ENCODE results near the gene MAPK8IP3. TPM values are rescaled to one million over a fixed set of nuclear protein-coding genes. Genes with fewer than 3 reads are reported as not detected.

MAPK8IP3 gene
- total RNA-seq, 1 donor from 2014 or later, result 60.2 TPM

DNA sequence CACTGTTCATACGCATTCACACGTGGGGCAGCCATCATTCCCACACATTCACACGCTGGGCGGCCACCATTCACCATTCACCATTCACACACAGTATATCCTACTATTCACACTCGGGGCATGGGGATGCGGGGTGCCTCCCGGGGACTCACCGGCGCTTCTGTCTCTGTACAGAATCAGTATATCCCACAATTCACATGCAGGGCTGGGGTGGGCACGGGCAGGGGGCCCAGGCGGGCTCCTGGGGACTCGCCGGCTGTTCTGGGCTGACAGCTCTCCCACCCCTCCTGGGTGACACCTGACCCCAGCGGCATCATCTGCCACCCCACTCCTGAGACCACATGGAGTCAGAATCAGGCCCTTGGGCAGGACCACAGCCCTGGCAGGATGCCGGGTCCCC lies 55.8 kb downstream of the MAPK8IP3 start:
- DNase-seq (ENCODE audit: low spot score), result no peak

DNA sequence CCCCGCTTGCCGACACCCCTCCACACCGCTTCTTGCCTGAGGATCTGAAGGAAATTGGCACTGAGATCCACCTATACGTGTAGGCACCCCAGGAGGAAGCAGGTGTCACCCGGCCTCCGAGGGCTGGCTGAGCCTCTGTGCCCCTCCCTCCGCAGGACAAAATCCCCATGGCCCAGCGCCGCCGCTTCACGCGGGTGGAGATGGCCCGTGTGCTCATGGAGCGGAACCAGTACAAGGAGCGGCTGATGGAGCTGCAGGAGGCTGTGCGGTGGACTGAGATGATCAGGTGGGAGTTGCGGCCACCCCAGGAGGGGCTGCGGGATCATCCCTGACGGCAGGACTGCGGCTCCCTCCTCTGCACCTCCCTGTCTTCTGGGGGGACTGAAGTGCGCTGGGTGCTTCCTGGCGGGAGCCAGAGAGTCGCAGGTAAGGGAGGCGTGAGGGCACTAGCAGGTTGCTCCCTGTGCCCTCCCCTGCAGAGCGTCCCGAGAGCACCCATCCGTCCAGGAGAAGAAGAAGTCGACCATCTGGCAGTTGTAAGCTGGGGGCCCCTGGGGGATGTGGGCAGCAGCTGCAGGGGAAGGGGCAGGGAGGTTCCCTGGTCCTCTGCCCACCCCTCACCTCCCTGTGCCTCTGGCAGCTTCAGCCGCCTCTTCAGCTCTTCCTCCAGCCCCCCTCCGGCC lies 56.3 kb downstream of the MAPK8IP3 start:
- no peak for DNase-seq (ENCODE audit: low spot score)

DNA sequence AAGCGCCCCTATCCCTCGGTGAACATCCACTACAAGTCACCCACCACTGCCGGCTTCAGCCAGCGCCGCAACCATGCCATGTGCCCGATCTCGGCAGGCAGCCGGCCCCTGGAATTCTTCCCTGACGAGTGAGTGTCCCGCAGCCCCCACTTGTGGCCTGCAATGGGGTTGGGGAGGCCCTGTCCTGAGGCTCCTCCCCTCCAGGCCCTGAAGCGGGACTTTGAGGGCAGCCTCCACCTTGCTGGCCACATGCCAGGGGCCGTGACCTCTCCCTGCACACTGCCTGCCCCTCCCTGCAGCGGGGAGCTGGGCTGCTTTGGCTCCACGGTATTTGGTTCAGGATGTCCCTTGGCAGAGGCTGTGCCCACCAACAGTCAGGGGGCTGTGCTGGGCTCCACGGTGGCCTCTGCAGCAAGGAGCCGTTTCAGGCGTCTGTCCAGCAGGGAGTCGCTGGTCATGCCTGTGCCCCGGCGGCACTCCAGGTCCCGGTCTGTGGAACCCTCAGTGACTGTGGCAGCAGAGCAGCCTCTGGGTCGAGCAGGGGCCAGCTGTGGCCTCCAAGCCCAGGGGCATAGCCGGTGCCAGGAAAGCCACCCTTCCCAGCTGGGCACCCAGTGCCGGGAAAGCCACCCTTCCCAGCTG lies 57.0 kb downstream of the MAPK8IP3 start:
- no peak for DNase-seq (ENCODE audit: low spot score)

DNA sequence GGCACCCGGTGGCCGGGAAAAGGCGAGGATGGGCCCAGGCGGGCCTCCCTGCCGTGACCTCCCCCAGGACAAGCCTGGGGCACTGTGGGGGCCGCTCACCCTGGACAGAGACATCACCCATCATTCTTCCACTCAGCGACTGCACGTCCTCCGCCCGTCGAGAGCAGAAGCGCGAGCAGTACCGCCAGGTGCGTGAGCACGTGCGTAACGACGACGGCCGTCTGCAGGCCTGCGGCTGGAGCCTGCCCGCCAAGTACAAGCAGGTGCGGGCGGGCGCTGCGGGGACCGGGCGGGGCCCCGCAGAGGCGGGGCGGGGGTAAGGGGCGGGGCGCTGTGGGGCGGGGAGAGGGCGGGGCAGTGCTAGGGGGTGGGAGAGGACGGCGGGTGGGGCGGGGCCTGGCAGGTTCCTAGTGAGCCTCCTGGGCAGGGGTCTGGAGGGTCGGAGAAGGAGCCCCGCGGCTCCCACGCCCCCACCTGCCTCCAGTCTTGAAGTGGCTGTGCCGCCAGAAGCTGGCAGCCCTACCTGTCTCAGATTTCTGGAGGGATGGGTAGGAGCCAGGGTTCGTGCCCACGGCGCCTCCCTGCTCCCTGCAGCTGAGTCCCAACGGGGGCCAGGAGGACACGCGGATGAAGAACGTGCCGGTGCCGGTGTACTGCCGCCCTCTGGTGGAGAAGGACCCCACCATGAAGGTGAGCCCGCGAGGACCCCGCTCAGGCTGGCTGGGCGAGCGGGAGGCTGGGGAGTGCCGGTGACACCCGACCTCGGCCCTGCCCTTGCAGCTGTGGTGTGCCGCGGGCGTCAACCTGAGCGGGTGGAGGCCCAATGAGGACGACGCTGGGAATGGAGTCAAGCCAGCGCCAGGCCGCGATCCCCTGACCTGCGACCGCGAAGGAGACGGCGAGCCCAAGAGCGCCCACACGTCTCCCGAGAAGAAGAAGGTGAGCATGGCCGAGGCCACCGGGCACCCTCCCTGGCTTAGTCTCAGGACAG lies 57.8 kb downstream of the MAPK8IP3 start:
- no peak for DNase-seq (ENCODE audit: low spot score)

DNA sequence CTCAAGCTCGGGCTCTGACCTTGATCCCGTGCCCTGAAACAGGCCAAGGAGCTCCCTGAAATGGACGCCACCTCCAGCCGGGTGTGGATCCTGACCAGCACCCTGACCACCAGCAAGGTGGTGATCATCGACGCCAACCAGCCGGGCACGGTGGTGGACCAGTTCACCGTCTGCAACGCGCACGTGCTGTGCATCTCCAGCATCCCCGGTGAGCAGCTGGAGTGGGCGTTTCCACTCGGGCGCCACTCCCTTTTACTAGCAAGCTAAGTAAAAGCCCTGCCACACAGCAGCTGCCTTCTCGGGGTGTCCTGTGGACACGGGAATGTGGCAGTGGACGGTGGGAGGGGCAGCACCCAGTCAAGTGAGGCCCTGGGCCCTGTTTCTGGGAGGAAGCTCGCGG lies 59.0 kb downstream of the MAPK8IP3 start:
- DNase-seq (ENCODE audit: low spot score), result no peak

DNA sequence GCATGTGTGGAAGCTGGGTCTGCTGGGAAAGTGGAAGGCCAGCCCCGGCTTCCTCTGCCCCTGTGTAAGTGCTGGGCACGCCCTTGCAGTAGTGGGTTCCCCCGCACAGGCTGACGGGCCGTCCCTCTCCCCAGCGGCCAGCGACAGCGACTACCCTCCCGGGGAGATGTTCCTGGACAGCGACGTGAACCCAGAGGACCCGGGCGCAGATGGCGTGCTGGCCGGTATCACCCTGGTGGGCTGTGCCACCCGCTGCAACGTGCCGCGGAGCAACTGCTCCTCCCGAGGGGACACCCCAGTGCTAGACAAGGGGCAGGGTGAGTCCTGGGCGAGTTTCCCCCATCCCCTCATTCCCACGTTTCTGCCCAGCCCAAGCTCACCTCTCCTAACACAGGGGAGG lies 59.8 kb downstream of the MAPK8IP3 start:
- DNase-seq (ENCODE audit: low spot score), result no peak

DNA sequence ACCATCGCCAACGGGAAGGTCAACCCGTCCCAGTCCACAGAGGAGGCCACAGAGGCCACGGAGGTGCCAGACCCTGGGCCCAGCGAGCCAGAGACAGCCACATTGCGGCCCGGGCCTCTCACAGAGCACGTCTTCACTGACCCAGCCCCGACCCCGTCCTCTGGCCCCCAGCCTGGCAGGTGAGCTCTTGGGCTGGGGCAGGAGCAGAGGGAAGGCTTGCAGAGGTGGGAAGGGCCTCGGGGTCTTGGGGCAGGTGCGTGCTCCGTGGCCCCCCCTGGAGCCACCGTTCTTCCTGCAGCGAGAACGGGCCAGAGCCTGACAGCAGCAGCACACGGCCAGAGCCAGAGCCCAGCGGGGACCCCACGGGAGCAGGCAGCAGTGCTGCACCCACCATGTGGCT lies 60.2 kb downstream of the MAPK8IP3 start:
- DNase-seq (ENCODE audit: low spot score), result no peak

DNA sequence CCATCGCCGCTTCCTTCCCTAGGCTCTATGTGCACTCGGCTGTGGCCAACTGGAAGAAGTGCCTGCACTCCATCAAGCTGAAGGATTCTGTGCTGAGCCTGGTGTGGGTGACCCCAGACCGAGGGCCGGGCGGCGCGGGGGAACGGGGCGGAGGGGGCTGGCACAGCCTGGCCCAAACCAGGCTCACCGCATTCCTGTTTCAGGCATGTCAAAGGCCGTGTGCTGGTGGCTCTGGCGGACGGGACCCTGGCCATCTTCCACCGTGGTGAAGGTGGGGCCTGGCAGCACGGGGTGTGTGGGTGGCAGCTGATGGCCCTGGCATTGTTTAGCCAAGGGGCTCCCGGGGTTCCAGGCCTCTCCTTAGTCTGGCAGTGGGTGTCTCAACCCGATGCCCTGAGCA lies 60.7 kb downstream of the MAPK8IP3 start:
- no peak for DNase-seq (ENCODE audit: low spot score)

DNA sequence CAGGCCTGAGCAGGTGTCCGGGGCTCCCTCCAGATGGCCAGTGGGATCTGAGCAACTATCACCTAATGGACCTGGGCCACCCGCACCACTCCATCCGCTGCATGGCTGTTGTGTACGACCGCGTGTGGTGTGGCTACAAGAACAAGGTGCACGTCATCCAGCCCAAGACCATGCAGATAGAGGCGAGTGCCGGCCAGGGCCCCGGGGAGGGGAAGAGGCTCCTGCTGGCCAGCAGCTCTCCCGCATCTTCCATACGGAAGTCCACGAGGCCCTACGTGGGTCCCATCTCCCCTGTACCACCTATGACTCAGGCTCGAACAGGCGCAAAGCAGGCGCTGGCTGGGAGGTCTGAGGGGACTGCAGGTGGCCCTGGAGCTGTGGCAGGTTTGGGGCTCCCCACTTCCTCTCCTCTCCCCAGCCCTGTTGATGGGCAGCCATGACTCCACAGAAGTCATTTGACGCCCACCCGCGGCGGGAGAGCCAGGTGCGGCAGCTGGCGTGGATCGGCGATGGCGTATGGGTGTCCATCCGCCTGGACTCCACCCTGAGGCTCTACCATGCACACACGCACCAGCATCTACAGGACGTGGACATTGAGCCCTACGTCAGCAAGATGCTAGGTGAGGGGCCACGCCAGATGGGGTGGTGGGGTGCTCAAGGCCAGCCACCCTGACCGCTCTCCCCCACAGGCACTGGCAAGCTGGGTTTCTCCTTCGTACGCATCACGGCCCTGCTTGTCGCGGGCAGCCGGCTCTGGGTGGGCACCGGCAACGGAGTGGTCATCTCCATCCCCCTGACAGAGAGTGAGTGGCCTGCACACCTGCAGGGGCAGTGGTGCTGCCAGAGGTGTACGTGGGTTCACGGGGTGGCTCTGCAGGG lies 61.4 kb downstream of the MAPK8IP3 start:
- DNase-seq (ENCODE audit: low spot score), result no peak

DNA sequence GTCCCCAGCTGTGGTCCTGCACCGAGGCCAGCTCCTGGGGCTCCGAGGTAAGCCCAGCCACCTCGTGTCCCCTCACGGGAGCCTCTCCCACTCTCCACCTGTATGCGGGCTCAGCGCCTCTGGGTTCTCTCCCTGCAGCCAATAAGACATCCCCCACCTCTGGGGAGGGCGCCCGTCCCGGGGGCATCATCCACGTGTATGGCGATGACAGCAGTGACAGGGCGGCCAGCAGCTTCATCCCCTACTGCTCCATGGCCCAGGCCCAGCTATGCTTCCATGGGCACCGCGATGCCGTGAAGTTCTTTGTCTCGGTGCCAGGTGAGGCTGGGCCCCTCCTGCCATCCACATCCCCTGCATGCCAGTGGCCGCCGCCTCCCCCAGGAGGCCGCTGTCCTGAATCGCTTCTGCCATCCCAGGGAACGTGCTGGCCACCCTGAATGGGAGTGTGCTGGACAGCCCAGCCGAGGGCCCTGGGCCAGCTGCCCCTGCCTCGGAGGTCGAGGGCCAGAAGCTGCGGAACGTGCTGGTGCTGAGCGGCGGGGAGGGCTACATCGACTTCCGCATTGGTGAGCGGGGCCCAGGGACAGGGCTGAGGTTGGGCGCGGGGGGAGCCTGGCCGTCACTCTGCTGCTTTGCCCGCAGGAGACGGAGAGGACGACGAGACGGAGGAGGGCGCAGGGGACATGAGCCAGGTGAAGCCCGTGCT lies 62.2 kb downstream of the MAPK8IP3 start:
- DNase-seq (ENCODE audit: low spot score), result no peak

DNA sequence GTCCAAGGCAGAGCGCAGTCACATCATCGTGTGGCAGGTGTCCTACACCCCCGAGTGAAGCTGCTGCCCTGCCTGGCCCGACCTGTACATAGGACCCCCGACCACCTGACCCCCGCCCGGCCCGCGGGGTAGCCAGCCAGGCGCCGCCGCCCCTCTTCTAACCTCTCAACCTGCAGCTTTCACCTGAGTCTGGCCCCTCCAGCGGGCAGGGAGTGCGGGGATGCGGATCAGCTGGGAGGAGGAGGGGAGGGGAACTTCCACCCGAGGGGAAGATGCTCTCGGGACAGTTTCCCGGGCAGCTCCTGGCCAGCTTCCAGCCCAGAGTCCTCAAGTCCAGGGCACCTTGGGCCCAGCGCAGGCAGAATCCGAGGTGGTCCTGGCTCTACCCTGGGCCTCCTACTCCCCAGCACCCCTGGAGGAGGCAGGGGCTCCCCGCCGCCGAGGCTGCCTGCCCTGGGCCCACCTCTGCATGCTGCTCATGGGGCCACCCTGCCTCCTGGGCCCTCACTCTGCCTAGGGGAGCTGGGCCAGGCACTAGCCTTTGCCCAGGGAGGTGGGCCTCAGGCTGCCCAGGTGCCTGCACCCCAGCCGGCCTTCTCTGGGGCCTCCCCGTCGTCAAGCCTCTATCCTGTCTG lies 62.9 kb downstream of the MAPK8IP3 start:
- no peak for DNase-seq (ENCODE audit: low spot score)

DNA sequence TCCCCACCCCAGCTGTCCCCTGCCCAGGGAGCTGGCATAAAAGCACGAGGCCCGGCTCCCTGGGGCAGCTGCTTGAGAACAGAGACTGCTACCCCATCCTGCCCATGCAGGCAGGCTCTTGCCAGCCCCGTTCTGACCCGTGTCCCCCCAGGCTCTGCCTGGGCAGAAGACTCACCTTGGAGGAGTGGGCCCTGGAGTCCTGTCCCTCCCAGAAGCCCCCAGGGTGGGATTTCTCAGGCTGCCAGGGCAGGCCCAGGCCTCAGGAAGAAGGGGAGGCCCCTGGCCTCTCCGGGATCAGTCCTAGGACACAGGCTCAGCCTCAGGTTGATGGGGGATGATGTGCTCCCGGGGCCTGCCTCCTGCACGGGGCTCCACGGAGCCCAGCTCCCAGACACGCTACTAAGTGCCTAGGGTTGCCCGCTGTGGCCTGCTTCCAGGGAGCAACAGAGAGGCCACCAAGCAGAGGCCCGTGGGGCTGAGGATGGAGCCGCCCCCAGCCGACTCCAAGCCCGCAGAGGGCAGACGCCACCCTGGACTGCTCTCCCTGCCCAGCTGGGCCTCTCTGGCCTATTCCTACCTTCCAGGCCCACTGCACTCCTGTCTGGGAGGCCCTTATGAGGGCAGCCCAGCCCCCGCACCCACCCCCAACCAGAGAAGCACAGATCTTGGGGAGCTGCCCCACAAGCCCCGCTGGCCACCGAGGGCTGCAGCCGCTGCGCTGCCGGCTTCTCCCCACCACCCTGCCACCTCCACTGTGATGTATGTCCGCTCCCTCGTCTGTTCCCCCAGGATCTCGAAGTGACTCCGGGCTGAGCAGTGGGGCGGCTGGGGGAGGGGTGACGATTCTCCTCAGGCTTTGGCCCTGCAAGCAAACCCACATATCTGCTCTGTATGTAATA lies 63.7 kb downstream of the MAPK8IP3 start:
- no peak for DNase-seq (ENCODE audit: low spot score)

DNA sequence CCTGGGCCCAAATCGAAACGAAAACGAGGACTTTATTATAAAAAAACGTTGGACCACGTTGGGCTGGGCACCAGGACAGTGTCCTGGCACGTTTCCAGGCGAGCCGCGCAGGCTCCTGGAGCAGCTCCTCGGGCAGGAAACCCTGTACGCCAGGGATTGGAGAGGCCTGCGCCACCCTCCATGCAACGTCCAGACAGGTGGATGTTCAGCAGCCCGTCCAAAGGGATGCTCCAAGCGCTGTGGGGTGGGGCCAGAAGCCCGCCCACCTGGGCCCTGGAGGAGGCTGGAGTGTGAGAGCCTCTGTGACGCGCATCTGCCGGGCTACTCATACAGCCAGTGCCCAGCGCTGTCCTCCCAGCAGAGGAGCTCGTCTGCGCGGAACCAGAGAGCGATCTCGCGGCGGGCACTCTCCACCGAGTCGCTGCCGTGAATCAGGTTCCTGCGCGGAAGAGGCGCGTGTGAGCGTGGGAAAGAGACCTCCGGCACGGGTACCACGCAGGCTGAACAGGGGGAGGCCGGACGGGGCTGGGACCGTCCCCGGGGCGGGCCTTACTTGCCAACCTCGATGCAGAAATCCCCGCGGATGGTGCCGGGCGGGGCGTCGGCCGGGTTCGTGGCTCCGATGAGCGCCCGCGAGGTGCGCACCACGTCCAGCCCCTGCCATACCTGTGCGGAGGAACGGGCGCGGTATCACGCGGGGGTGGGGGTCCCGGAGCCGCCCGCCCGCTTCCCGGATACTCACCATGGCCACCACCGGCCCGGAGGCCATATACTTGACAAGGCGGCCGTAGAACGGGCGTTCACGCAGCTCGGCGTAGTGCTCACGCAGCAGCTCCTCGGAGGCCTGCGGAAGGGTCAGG lies 64.6 kb downstream of the MAPK8IP3 start:
- DNase-seq (ENCODE audit: low spot score), result peak; percentile 40

DNA sequence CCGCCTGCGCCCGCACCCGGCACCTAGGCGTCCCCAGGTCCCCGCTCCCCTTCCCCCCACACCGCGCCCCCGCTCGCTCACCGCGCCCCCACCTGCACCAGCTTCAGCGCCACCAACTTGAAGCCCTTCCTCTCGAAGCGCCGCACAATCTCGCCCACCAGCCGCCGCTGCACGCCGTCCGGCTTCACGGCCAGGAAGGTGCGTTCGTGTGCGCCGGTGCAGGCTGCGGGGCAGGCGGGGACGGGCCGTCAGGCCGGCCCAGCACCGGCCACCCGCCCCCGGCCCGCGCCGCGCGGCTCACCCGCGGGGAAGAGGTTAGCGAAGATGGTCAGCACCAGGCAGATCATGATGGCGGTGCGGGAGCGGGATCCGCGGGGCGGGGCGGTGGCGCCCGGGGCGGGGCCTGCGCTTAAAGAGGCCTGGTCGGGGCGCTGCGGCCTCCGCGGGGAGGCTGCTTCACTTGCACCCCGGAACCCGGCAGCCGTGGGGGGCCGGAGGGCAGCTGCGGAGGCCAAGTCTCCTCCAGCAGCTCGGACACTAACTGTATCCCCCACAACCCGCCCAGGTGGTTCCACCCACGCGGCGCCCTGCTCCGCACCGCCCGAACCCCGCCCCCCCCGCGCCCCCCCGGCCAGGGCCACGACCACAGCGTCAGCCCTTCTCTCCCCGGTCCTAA lies 65.3 kb downstream of the MAPK8IP3 start, which contains the start of gene NME3:
Gene NME3 (minus strand): TSS at position 356 of the 676 bp plus-strand sequence. CDS start 9 bp downstream, at position 347.
- DNase-seq (ENCODE audit: low spot score), result peak; percentile 73

DNA sequence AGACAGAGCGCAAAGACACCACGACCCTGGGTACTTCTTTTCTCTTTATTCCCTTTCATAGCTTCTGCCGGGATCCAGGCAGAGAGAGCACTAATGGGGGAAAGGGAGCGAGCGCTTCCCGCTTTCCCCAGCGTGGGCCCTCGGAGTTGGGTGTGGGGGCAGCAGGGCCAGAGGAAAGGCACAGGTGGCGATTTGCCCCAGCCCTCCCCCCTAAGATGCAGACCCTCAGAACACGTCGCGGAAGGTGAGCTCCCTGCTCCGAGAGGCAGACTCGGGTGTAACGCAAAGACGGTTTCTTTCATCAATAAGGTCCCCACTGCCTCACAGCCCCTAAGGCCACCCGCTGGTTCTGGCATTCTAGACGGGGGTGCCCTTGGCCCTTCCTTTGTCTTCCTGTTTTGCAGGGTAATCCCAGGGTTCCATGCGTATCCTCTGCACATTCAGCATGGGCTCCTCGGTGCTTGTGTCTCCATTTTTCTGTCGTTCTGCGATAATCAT lies 65.9 kb downstream of the MAPK8IP3 start:
- DNase-seq (ENCODE audit: low spot score), result no peak

DNA sequence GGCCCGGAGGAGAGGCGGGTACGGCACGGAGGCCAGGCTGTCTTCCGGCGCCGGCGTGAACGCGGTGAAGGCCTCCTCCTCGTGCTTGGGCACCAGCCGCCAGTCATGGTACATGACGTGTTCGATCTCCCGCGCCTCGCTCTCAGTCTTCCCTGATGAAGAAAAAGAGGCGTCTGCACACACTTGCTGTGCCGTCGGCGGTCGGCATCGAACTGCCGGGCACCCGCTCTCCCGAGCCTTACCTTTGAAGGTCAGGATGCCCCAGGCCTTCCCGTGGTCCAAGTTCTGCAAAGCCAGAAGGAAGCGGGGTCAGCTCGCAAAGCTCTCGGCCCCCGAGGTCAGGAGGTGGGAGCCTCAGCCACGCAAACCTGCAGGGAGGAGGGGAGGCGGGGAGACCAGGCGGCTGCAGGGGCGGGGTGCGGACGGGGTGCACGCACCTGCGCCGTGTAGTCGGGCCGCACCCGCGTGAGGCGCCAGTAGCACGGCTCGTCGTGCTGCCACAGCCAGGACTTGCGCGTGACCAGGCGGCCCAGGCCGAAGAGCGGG lies 66.4 kb downstream of the MAPK8IP3 start, which contains the start of gene EME2:
Gene EME2 (plus strand): TSS at position 449 of the 546 bp plus-strand sequence. CDS start 418 bp downstream, outside the sequence.
- DNase-seq (ENCODE audit: low spot score), result no peak
